GM18505 (cell line): ENCODE measurements around the gene SLC38A3.

Experiments used
- ATAC-seq: cut with Tn5 transposase; IDR thresholded peaks from one replicate; pipeline ENCODE4 v1.9.1; 2021; ENCODE audit not compliant: unreplicated experiment
- POLR2A ChIP-seq: IDR thresholded peaks from 4 replicates; pipeline ENCODE4 v1.6.1; 2011; ENCODE audit warnings: borderline replicate concordance; ENCODE audit not compliant: insufficient read depth, insufficient read length; ENCODE audit errors: extremely low read depth

SLC38A3 gene

GRCh38 chr3:50164984-50165909 is 39.8 kb upstream of the SLC38A3 start:
- ATAC-seq, result no peak
- TF ChIP-seq POLR2A, result no peak

- no peak for TF ChIP-seq POLR2A
Measured at GRCh38 chr3:50165910-50166538, 39.0 kb upstream of the SLC38A3 start.

GRCh38 chr3:50166620-50167019 is 38.5 kb upstream of the SLC38A3 start:
- no peak for ATAC-seq
- no peak for TF ChIP-seq POLR2A

More at GRCh38 chr3:50165910-50166538, 39.0 kb upstream of the SLC38A3 start:
- ATAC-seq, result no peak

GRCh38 chr3:50167069-50167840 is 37.8 kb upstream of the SLC38A3 start:
- no peak for TF ChIP-seq POLR2A
- no peak for ATAC-seq

GRCh38 chr3:50167841-50168209 is 37.2 kb upstream of the SLC38A3 start:
- no peak for TF ChIP-seq POLR2A
- no peak for ATAC-seq

GRCh38 chr3:50168388-50168787 is 36.7 kb upstream of the SLC38A3 start:
- ATAC-seq, result no peak
- TF ChIP-seq POLR2A, result no peak

GRCh38 chr3:50168791-50169190 is 36.3 kb upstream of the SLC38A3 start:
- TF ChIP-seq POLR2A, result no peak
- ATAC-seq, result no peak

GRCh38 chr3:50169232-50169832 is 35.7 kb upstream of the SLC38A3 start:
- no peak for TF ChIP-seq POLR2A
- no peak for ATAC-seq

GRCh38 chr3:50169858-50170257 is 35.2 kb upstream of the SLC38A3 start:
- ATAC-seq, result no peak
- TF ChIP-seq POLR2A, result no peak

- no peak for ATAC-seq
- TF ChIP-seq POLR2A, result no peak
Measured at GRCh38 chr3:50170689-50171088, 34.4 kb upstream of the SLC38A3 start.

- TF ChIP-seq POLR2A, result no peak
- no peak for ATAC-seq
Measured at GRCh38 chr3:50171540-50172301, 33.4 kb upstream of the SLC38A3 start.

- no peak for ATAC-seq
- TF ChIP-seq POLR2A, result no peak
Measured at GRCh38 chr3:50172626-50173220, 32.3 kb upstream of the SLC38A3 start.

GRCh38 chr3:50173685-50174516 is 31.2 kb upstream of the SLC38A3 start:
- TF ChIP-seq POLR2A, result no peak
- ATAC-seq, result no peak
